ENCODE results near the gene PDZD2.

DNA sequence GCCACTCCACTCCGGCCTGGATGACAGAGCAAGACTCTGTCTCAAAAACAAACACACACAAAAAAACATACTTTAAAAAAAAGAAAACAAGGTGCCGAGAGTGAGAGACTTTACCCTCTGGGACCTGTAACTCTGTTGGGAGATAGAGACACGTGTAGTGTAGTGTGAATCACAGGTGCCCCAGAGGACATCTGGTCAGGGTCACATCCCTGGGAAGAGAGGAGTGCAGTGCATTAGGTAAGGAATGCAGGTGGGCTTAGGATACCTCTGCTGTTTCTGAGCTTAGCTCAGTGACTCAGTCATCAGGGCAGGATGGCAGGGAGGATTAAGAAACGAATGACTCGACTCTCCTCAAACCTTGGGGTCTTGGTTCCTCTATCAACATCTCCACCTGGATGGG lies 360.5 kb downstream of the PDZD2 start:
- TF ChIP-seq, protein P1, sequence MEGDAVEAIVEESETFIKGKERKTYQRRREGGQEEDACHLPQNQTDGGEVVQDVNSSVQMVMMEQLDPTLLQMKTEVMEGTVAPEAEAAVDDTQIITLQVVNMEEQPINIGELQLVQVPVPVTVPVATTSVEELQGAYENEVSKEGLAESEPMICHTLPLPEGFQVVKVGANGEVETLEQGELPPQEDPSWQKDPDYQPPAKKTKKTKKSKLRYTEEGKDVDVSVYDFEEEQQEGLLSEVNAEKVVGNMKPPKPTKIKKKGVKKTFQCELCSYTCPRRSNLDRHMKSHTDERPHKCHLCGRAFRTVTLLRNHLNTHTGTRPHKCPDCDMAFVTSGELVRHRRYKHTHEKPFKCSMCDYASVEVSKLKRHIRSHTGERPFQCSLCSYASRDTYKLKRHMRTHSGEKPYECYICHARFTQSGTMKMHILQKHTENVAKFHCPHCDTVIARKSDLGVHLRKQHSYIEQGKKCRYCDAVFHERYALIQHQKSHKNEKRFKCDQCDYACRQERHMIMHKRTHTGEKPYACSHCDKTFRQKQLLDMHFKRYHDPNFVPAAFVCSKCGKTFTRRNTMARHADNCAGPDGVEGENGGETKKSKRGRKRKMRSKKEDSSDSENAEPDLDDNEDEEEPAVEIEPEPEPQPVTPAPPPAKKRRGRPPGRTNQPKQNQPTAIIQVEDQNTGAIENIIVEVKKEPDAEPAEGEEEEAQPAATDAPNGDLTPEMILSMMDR (IDR thresholded peaks at IDR 0.05; ENCODE audit: low read depth, low read length, poor library complexity, severe bottlenecking), result no peak
- TF ChIP-seq EZH2phosphoT487 (IDR thresholded peaks at IDR 0.05; ENCODE audit: borderline replicate concordance, low read length), result no peak

Data from DOHH2 (cell line).